Stromal cell of bone marrow (primary cell): ENCODE measurements around the gene PADI2.

Experiments used
- DNase-seq: peaks from one replicate; pipeline ENCODE4 v3.0.0-alpha.2; 2012; ENCODE audit warnings: low read depth

PADI2 gene

DNA sequence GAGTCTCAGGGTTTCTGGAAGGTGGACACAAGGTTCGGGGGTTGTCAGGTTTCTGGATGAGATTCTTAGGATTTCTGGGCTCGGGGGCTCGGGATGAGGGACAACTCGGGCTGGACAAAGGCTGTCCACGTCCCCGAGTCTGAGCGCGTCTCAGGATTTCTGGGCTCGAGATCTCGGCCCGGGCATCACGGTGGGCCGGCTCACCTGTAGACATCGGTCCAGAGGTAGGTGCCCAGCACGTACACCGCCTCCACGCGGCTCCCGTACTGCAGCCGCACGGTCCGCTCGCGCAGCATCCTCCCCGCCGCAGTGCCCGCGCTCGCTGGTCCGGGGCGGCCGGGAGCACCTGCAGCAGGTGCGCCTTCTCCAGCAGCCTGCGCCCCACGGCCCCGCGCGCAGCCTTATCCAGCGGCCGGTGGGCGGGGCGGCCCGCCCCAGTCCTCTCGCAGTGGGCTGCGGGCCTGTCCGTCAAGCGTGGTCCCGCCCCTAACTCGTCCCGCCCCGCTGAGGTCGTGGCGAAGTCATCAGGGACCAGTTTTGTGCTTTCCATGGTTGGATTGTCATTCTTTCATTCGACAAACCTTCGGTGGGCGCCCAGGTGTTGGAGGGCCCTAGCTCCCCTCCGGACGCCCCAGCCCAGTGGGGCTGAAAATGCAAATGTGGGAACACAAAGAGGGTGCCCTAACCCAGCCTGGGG is at the start of gene PADI2:
TSS of gene PADI2 (minus strand) at position 376 of the 697 bp plus-strand sequence. CDS start at position 296, 80 bp downstream.
- DNase-seq: no peak

DNA sequence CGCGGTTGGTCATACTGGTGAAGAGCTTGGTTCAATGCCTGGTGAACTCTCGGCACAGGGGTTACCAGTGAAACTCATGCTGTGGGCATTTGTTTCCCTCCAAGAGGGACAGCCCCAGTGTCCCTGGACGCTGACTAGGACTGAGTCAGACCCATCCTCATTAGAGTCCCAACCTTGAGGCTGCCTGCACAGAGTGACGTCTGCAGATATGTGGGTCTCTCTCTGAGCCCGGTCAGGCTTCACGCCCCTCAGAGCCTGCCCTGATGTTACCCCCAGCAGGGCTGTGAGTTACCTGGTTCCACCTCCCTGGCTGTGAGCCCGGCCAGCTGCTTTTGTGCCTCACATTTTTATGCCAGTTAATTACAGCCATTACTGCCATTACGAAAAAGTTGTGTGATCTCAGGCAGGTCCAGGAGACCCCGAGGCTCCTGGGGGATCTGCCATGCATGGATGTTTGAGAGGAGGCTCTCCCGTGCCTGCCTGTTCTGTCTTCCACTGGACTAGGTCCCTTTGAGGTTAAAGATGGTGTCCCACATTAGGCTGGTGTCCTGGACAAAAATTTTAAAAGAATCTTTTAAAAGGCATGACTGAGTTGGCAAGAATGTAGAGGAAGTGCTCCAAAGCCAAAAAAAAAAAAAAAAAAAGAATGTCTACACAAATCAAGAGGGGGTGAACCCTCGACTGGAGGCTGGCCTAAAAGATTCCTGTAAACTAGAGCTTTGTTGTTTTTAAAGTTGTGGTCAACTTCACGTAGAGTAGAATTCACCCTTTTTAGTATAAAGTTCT is 49.0 kb upstream of the PADI2 start:
- peak; percentile 87 for DNase-seq

DNA sequence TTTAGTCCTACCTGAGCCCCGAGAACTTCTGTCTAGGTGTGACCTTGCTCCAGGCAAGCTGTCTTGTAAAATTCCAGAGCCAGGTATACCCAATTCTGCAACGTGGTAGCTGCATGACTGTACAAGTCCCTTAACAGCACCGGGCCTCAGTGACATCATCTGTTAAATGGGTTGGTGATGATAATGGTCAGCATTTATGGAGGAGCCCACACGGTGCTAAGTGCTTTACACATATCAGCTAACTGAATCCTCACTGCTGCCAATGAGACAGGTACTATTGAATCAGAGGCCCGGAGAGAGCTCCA is 48.5 kb upstream of the PADI2 start:
- DNase-seq: no peak

DNA sequence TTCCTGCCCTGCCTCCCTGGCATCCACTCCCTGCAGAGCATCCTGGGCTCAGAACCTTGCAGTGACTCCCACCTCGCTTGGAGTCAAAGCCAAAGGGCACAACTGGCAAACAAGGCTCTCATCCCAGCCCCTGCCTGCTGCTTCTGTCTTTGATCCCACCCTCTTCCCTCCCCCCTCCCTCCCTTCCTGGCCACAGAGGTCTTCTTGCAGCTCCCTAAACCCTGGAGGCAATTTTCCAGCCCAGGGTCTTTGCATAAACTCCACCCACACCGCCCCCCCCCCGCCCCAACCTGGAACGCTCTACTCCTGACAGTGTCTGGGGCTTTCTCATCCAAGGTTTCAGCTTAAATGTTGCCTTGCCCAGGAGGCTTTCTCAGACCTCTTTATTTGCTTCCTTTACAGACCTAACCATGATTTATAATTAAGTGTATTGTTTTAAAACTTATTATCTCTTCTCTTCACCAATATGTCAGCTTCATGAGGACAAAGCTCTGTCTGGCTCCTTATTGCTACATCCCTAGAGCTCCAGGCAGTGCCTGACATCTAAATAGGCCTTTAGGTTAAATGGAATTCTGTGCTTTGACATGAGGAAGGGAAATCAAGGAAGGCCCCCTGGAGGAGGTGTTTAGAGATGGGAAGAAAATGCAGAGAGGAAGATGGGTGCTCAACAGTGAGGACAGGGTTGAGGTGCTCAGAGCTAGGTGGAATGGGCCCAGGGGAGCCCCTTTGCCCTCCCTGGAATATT is 48.0 kb upstream of the PADI2 start:
- DNase-seq: no peak

- no peak for DNase-seq
Observed at GRCh38 chr1:17165823-17166222, 46.6 kb upstream of the PADI2 start.

DNA sequence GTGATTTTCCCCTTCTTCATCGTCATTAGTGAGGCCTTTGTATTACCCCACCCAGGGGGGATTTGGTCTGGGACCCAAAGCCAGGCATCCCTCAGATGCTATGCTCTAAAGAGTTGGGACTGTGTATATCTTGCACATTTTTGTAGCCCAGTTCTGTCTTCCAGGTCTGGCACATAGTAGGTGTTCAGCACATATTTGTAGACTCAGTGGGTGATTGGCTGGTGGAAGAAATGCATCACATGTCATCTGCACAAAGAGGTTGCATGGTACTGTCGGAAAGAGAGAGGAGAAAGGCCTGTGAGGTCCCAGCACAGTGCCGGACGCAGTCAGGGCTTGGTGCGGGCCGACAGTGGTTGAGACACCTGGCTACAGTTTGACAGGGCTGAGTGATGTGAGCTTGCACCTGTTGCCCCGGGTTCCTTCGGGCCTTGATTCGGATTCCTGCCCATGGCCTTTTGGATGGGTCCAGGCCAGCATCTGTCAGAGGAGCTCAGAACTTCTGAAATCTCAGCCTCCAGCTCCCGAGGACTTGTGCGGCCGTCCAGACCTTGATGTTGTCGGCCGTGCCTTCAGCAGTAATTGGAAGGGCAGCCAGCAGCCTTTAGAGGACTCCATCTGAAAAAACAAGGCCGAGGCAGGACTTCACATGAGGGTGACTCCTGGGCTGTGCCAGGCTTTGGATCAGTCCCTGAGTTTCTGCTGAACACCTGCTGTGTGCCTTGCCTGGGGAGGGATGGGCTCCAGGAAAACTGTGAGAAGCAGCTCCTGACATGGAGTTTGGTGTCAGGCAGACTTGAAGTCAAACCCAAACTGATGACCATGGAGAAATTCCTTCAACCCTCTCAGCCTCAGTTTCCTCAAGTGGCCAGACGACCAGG is 44.8 kb upstream of the PADI2 start:
- DNase-seq: no peak

DNA sequence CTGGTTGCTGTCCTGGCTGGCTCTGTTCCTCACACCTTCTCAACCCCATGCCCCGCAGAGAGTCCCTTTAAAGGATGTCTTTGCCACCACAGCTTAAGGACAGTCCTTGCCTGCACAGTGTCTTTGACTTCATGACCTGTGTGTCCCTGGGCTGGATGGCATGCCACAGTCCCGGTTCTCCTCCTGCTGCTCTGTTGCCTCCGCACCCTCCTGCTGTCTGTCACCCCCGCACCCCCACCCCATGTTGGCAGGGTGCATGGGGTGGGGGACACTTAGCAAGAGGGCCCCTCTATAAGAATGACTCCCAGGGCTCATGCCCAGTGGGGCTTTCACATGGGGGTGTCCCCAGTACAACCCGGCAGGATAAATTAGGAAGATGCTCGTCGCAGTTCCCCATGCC is 44.1 kb upstream of the PADI2 start:
- no peak for DNase-seq

DNA sequence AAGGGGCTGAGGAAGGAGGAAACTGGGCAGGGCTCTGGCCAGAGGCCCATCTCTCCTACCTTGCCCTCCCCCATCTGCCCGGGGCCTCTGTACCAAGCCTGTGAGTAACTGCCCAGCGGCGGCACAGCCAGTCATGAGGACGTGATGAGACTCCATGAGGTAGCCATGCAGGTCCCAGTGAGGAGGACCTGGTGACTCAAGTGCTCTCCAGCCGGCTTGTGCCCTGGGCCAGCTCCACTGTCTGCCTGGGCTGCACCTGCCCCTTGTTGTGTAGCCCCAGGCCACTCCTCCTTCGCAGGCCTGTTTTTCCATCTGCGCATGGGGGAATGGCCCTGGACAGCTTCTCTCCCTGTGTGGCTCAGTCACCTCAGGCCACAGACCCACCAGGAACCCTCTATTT is 43.7 kb upstream of the PADI2 start:
- no peak for DNase-seq

- DNase-seq: no peak
Observed at GRCh38 chr1:17161926-17162800, 42.9 kb upstream of the PADI2 start.

GRCh38 chr1:17161137-17161740 is 42.0 kb upstream of the PADI2 start:
- no peak for DNase-seq

DNA sequence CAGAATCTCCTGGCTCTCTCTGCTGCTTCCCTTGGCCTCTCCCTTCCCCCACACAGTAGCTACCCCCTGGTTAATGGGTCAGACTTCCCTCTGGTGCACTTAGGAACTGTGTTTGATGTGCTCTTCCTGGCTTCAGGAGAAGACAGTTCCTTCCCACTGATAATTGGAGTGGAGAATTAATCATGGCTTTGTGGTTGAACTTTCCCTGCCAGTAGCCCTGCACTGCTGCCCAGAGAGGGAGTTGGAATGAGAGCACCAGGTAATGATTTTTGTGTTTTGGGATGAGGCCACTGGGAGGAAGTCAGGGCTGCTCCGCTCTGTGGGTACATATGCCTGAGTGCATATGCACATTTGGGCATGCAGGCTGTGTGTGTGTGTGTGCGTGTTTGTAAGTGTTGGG is 39.7 kb upstream of the PADI2 start:
- no peak for DNase-seq

DNA sequence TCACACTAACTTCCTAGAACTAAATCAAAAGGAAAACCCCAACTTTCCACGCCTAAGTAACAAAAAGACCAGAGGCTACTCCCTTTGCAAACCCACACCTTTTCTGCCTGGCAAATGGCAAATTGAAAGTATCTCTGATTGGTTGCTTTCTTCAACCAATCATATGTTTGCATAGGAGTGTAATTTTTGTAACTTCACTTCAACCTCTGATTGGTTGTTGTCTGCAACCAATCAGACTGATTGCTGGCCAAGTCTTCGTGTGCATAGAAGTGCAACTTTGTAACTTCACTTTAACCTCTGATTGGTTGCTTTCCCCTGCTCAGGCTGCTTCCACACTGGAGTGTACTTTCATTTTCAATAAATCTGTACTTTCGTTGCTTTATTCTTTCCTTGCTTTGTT is 36.9 kb upstream of the PADI2 start:
- DNase-seq: no peak

GRCh38 chr1:17155257-17155920 is 36.1 kb upstream of the PADI2 start:
- no peak for DNase-seq

- no peak for DNase-seq
Observed at GRCh38 chr1:17149771-17150170, 30.5 kb upstream of the PADI2 start.

DNA sequence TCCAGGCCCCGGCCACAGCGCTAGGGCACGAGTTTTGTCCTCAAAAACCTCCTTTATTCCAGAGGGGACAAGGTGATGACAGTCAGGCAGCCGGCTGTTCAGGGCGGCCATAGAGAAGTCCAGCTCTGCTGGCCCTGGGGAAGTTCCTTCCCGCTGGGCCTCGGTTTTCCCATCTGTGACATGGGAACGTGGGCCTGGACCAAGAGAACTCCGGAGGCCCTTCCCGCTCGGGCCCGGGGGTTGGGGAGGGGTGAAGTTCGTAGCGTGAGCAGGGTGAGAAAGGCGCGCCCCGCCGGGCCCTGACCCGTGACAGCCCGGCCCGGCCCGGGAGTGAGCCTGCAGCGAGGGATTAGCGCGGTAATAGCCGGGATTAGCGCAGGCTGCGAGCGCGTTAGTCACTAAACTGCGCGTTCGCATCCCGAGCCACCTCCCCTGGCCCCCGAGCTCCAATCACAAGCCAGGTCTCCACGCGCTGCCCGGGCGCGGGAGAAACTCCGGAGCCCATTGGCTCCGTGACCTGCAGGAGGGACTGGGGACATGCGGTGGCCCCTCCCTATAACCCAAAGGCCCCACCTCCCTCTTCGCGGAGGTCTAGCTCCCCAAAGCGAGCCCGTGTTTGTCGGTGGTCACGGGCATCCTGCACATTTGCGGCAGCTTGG is 29.8 kb upstream of the PADI2 start:
- no peak for DNase-seq

- no peak for DNase-seq
Observed at GRCh38 chr1:17145648-17146047, 26.4 kb upstream of the PADI2 start.

DNA sequence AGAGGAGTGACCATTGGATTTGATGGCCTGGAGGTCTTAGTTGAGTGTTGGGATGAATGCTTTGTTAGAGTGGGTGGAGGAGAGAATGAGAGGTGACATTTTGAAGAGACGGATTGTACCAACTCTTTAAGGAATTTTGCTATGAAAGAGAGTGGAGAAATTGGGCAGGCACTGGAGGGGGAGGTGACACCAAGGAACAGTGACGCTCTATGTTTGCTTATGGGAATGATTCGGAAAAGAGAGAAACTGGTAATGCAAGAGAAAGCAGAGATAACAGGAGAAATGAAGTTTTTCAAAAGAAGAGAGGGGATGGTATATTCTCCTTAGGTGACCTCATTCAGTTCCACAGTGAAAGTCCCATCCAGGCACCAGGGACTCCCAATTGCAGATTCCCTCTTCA is 24.5 kb upstream of the PADI2 start:
- DNase-seq: no peak

DNA sequence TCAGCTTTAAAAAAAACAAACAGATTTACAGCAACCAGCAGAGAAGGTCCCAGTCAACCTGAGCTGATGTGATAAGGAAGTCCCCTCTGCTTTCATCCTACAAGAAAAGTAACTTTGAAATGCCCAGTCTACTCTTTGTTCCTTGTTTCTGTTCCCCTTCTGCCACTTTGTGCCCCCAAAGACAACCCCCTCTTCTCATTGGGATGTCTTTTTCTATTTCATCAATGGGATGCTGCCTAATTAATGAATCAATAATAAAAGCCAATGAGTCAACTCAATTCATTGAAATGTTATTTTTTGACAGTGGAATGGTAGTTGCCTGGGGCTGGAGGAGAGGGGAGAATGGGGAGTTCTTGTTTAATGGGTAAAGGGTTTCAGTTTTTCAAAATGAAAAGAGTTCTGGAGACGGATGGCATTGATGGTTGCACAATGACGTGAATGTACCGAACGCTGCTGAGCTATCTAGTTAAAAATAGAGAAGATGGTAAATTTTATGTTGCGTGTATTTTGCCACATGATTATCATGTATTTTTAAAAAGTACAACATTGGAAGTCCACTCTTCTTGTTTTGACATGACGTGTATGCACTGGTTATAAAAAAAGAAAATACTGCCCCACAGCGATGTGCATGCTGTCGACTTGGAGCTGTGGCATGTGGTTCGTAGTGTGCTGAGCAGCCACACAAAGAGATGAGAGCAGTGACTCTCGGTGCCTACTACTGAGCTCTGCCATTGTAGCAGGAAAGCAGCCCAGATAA is 22.4 kb upstream of the PADI2 start:
- DNase-seq: no peak

DNA sequence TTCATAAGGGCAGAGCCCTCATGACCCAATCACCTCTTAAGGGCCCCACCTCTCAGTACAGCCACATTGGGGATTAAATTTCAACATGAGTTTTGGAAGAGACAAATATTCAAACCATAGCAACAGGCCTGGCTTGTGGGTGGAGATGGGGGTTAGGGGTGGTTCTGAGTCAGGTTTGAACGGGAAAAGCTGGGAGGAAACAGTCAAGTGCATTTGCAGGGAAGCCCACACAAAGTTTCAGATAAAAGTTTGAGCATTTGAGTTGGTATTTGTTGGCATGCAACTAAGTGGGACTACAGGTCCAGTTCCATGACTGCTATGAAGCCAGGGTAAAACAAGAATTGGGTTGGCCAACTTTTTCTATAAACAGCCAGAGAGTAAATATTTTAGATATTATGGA is 21.0 kb upstream of the PADI2 start:
- peak; percentile 38 for DNase-seq
